CD4-positive, alpha-beta T cell treated with Interleukin-6 for 4 hours (primary cell): ENCODE measurements around the gene SRSF2.
"Not testable (repeated sequence)": the region's sequence is repeated elsewhere in the genome, so short reads cannot be mapped to it uniquely, and the experiment has no call there.

Experiments used
- DNase-seq: peaks from one replicate; pipeline ENCODE4 v3.0.0-alpha.2; 2020; ENCODE audit warnings: mixed read lengths

SRSF2 gene

GRCh38 chr17:76737676-76738467, 741 bp upstream of the SRSF2 start, which contains the start of gene MFSD11:
TSS of gene MFSD11 (plus strand) at chr17:76738119. CDS start at chr17:76738353, 234 bp downstream.
- DNase-seq, result peak; percentile 93

GRCh38 chr17:76736349-76737081, 616 bp downstream of the SRSF2 start:
- peak; percentile 79 for DNase-seq

GRCh38 chr17:76735586-76736348, 1.4 kb downstream of the SRSF2 start:
- no peak for DNase-seq

- no peak for DNase-seq
These were observed 2.1 kb downstream of the SRSF2 start for GRCh38 chr17:76735006-76735405.

- DNase-seq, result peak; percentile 41
These were observed 2.9 kb downstream of the SRSF2 start for GRCh38 chr17:76734080-76734840.

GRCh38 chr17:76733618-76733957, 3.5 kb downstream of the SRSF2 start:
- DNase-seq, result no peak

GRCh38 chr17:76732734-76733617, 4.2 kb downstream of the SRSF2 start:
- no peak for DNase-seq

GRCh38 chr17:76731800-76732733, 5.1 kb downstream of the SRSF2 start:
- DNase-seq, result not testable (repeated sequence)

GRCh38 chr17:76727745-76728456, 9.2 kb downstream of the SRSF2 start:
- DNase-seq, result peak; percentile 16

GRCh38 chr17:76726776-76727718, 10.1 kb downstream of the SRSF2 start, which contains the start of gene METTL23:
TSS of gene METTL23 (plus strand) at chr17:76726839. CDS start at chr17:76729711, 2,872 bp downstream.
- DNase-seq, result peak; percentile 86

GRCh38 chr17:76726231-76726775, 10.8 kb downstream of the SRSF2 start, which contains the start of gene JMJD6:
TSS of gene JMJD6 (minus strand) at chr17:76726606. CDS start at chr17:76726475, 131 bp downstream.
- peak; percentile 97 for DNase-seq

- DNase-seq, result peak; percentile 75
These were observed 11.4 kb downstream of the SRSF2 start for GRCh38 chr17:76725580-76726230.

GRCh38 chr17:76723812-76724211, 13.3 kb downstream of the SRSF2 start:
- no peak for DNase-seq

- not testable (repeated sequence) for DNase-seq
These were observed 14.2 kb downstream of the SRSF2 start for GRCh38 chr17:76722977-76723376.

GRCh38 chr17:76722279-76722678, 14.9 kb downstream of the SRSF2 start:
- no peak for DNase-seq

- DNase-seq, result no peak
These were observed 15.7 kb downstream of the SRSF2 start for GRCh38 chr17:76721463-76721862.

GRCh38 chr17:76720941-76721340, 16.2 kb downstream of the SRSF2 start:
- DNase-seq, result no peak
